Hepatocyte (in vitro differentiated cells): ENCODE data around the gene BLACAT1. TPM values are rescaled to one million over a fixed set of nuclear protein-coding genes. Genes with fewer than 3 reads are reported as not detected.

Source experiments
- DNase-seq: peaks from one replicate; pipeline ENCODE4 v3.0.0-alpha.2; 2016; ENCODE audit warnings: low spot score
- H2AFZ ChIP-seq: fragments of 200-600 bp; sonication (generic); 2 replicates; pipeline ENCODE4 v1.6.0; 2016; ENCODE audit warnings: antibody characterized with exemption, mild to moderate bottlenecking
- H3K27ac ChIP-seq: fragments of 200-600 bp; sonication (generic); 2 replicates; pipeline ENCODE4 v1.5.1; 2016; ENCODE audit warnings: mild to moderate bottlenecking
- H3K27me3 ChIP-seq: fragments of 200-600 bp; sonication (generic); 2 replicates; pipeline ENCODE4 v1.6.1; 2016
- H3K36me3 ChIP-seq: fragments of 200-600 bp; sonication (generic); replicated peaks from 2 replicates; pipeline ENCODE4 v1.5.1; 2016; ENCODE audit warnings: low read depth; ENCODE audit not compliant: insufficient read depth
- H3K4me1 ChIP-seq: fragments of 200-600 bp; sonication (generic); 2 replicates; pipeline ENCODE4 v1.5.1; 2016; ENCODE audit warnings: mild to moderate bottlenecking, moderate library complexity; ENCODE audit not compliant: insufficient read depth
- H3K4me2 ChIP-seq: fragments of 200-600 bp; sonication (generic); 2 replicates; pipeline ENCODE4 v1.6.0; 2016
- H3K4me3 ChIP-seq: fragments of 200-600 bp; sonication (generic); 2 replicates; pipeline ENCODE4 v1.5.1; 2016; ENCODE audit warnings: mild to moderate bottlenecking
- H3K79me2 ChIP-seq: fragments of 200-600 bp; sonication (generic); 2 replicates; pipeline ENCODE4 v1.6.0; 2017; ENCODE audit warnings: mild to moderate bottlenecking
- H3K9me2 ChIP-seq: fragments of 200-600 bp; sonication (generic); replicated peaks from 2 replicates; pipeline ENCODE4 v1.6.0; 2017; ENCODE audit warnings: mild to moderate bottlenecking; ENCODE audit not compliant: insufficient read depth
- H3K9me3 ChIP-seq: fragments of 200-600 bp; sonication (generic); 2 replicates; pipeline ENCODE4 v1.5.1; 2016; ENCODE audit warnings: low read depth, mild to moderate bottlenecking
- H4K20me1 ChIP-seq: fragments of 200-600 bp; sonication (generic); 2 replicates; pipeline ENCODE4 v1.6.0; 2016; ENCODE audit warnings: mild to moderate bottlenecking; ENCODE audit not compliant: insufficient read depth, poor library complexity, severe bottlenecking
- EZH2 ChIP-seq: fragments of 200-600 bp; sonication (generic); IDR thresholded peaks from 2 replicates; pipeline ENCODE4 v1.6.1; 2016; ENCODE audit warnings: antibody characterized with exemption, mild to moderate bottlenecking, borderline replicate concordance
- EZH2phosphoT487 ChIP-seq: fragments of 200-600 bp; sonication (generic); IDR thresholded peaks from one replicate; pipeline ENCODE4 v1.6.1; 2018; ENCODE audit warnings: antibody characterized with exemption, mild to moderate bottlenecking, low read depth, moderate library complexity; ENCODE audit not compliant: unreplicated experiment, severe bottlenecking
- WGBS: methylation state at CpG from one replicate; pipeline ENCODE4 v1.1.6; 2016; ENCODE audit warnings: low lambda C conversion rate; ENCODE audit errors: missing lambda C conversion rate; 5-methylcytosine and 5-hydroxymethylcytosine counted together
- polyA plus RNA-seq: library from polyadenylated mRNA; unstranded; fragments of >200 nt; fragmentation: Nextera tagmentation; extraction: Ambion mirVana; gene quantifications from 2 replicates; pipeline ENCODE4 v1.2.1, GENCODE V29; 2016
- total RNA-seq: library from RNA; depleted of rRNA; stranded (reverse); fragments of >200 nt; gene quantifications from 2 replicates; pipeline ENCODE4 v1.2.3, GENCODE V29; 2014
- TF ChIP-seq, protein P1 (sequence below): fragments of 200-600 bp; sonication (generic); IDR thresholded peaks from 2 replicates; pipeline ENCODE4 v1.5.1; 2016; ENCODE audit warnings: antibody characterized with exemption, mild to moderate bottlenecking; ENCODE audit not compliant: poor library complexity

BLACAT1 gene
- total and polyA plus RNA-seq, 2 experiments from 2014 or later, result 0.40 to 0.58 TPM

DNA sequence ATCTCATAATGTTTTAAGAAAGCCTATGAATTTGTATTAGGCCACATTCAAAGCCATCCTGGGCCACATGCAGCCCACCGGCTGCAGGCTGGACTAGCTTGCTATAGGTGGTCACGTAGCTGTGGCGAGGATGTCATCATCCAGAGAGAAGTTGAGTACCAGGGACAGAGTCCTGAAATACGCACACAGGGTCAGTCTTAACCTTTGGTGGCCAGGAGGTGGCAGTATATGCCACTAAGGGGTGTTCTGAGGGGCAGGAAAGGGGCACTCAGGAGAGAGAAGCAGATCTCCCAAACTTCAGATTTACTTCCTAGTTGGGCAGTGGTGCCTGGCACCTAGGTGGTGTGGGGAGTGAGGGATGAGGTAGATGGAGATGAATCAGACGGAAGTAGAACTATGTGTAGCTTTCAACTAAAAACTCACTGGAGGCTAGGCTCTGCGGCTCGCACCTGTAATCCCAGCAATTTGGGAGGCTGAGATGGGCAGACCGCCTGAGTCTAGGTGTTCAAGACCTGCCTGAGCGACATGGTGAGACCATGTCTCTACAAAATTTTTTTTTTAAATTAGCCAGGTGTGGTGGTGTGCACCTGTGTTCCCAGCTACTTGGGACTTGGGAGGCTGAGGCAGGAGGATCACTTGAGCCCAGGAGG lies 32.4 kb upstream of the BLACAT1 start:
- peaks cover 6% of the 10 kb centered on the region for H3K27me3 ChIP-seq
- H3K9me3 ChIP-seq, result no peaks in the 10 kb centered on the region
- no peaks in the 10 kb centered on the region for H3K4me1 ChIP-seq
- no peaks in the 10 kb centered on the region for H4K20me1 ChIP-seq
- no peak overlapping the region for H3K4me3 ChIP-seq
- H3K27ac ChIP-seq, result no peak overlapping the region
- no peak for TF ChIP-seq EZH2
- TF ChIP-seq, protein P1, sequence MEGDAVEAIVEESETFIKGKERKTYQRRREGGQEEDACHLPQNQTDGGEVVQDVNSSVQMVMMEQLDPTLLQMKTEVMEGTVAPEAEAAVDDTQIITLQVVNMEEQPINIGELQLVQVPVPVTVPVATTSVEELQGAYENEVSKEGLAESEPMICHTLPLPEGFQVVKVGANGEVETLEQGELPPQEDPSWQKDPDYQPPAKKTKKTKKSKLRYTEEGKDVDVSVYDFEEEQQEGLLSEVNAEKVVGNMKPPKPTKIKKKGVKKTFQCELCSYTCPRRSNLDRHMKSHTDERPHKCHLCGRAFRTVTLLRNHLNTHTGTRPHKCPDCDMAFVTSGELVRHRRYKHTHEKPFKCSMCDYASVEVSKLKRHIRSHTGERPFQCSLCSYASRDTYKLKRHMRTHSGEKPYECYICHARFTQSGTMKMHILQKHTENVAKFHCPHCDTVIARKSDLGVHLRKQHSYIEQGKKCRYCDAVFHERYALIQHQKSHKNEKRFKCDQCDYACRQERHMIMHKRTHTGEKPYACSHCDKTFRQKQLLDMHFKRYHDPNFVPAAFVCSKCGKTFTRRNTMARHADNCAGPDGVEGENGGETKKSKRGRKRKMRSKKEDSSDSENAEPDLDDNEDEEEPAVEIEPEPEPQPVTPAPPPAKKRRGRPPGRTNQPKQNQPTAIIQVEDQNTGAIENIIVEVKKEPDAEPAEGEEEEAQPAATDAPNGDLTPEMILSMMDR, result peak; percentile 93
- no peak overlapping the region for H3K4me2 ChIP-seq
- no peaks in the 10 kb centered on the region for H3K79me2 ChIP-seq
- no peaks in the 10 kb centered on the region for H3K36me3 ChIP-seq
- 37% methylated on average over 9 of the region's 9 CpGs for WGBS
- peak; percentile 86 for DNase-seq
- no peak overlapping the region for H2AFZ ChIP-seq
- H3K9me2 ChIP-seq, result no peaks in the 10 kb centered on the region

DNA sequence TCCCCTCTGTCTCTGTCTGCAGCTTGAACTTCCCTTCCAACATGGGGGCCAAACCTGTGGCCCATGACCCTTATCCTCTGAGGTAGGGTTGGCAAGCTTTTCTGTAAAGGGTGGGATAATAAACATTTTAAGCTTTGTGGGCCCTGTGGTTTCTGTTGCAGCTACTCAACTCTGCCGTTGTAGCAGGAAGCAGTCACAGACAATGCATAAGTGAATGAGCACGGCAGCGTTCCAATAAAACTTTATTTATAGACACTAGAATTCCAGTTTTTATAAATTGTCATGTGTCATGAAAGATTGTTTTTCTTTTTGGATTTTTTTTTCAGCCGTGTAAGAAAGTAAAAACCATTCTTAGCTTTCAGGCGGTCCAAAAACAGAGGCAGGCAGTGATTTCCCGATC lies 30.4 kb upstream of the BLACAT1 start:
- no peak for TF ChIP-seq EZH2
- TF ChIP-seq, protein P1, result no peak
- WGBS, result 94% methylated on average over 6 of the region's 6 CpGs
- no peaks in the 10 kb centered on the region for H3K79me2 ChIP-seq
- H3K9me3 ChIP-seq, result no peaks in the 10 kb centered on the region
- H3K36me3 ChIP-seq, result no peaks in the 10 kb centered on the region
- no peaks in the 10 kb centered on the region for H3K4me1 ChIP-seq
- peaks cover 25% of the 10 kb centered on the region for H3K27me3 ChIP-seq
- no peak overlapping the region for H3K4me2 ChIP-seq
- H2AFZ ChIP-seq, result no peak overlapping the region
- no peak for DNase-seq
- H4K20me1 ChIP-seq, result no peaks in the 10 kb centered on the region
- no peaks in the 10 kb centered on the region for H3K9me2 ChIP-seq
- H3K4me3 ChIP-seq, result no peak overlapping the region
- H3K27ac ChIP-seq, result no peak overlapping the region

DNA sequence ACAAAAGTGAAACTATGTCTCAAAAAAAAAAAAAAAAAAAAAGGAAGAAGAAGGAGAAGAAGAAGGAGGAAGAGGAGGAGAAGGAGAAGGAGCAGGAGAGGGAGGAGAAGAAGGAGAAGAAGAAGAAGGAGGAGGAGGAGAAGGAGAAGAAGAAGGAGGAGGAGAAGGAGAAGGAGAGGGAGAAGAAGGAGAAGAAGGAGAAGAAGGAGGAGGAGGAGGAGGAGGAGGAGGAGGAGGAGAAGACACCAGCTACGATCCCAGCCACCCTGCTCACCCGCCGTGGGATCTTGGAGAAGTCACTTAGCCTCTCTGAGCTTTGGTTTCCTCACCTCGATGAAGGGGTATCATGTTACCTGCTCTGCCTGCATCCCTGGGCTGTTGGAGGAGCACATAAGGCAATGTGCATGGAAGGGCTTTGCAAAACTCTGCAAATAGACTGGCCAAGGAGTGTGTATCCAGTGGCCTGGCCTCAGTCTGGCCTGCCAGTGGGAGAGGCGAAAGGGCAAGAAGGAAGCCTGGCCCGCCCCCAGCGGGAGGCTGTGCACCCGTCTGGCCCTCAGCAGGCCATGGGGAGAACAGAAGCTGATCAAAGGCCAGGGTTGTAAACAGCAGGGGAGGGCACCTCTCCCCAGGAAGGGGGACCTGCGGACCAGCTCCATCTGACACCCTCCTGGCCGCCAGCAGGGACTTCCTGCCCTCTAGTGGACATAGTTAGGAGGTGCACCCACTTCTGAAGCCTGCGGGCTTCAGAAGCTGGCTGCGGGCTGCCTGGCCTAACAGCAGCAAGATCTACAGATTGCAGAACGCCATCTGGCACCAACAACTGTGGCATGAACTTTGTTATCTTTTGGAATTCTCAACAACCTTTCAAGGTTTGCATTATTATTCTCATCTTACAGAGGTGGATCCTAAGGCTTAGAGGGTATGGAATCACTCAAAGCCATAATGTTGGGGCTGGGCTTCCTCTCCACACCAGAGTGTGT lies 29.4 kb upstream of the BLACAT1 start:
- Histone ChIP-seq H3K4me1 (no peaks in the 10 kb centered on the region), H3K27me3 (peaks cover 33% of the 10 kb centered on the region), H3K27ac (no peak overlapping the region), H3K79me2 (no peaks in the 10 kb centered on the region), H3K4me2 (no peak overlapping the region), H3K9me2 (no peaks in the 10 kb centered on the region), H3K4me3 (no peak overlapping the region), H3K9me3 (no peaks in the 10 kb centered on the region), H3K36me3 (no peaks in the 10 kb centered on the region), H4K20me1 (no peaks in the 10 kb centered on the region), H2AFZ (no peak overlapping the region)
- peak; percentile 90 for DNase-seq
- no peak for TF ChIP-seq EZH2phosphoT487
- TF ChIP-seq, protein P1, result peak; percentile 92
- 14% methylated on average over 11 of the region's 13 CpGs for WGBS
